H7 (cell line): ENCODE results near the gene TMEM269. TPM values are rescaled to one million over a fixed set of nuclear protein-coding genes. Genes with fewer than 3 reads are reported as not detected.

ENCODE experiments used
- DNase-seq: peaks from one replicate; pipeline ENCODE4 v3.0.0; 2012
- H3K27me3 ChIP-seq: 2 replicates; pipeline ENCODE4 v1.6.0; 2011; ENCODE audit warnings: mild to moderate bottlenecking, low read length; ENCODE audit not compliant: control insufficient read depth, insufficient read depth
- H3K36me3 ChIP-seq: replicated peaks from 2 replicates; pipeline ENCODE4 v1.5.1; 2011; ENCODE audit warnings: low read length; ENCODE audit not compliant: control insufficient read depth, insufficient read depth
- H3K4me3 ChIP-seq: 2 replicates; pipeline ENCODE4 v1.5.1; 2011; ENCODE audit warnings: low read depth, mild to moderate bottlenecking, control low read depth, low read length, moderate library complexity; ENCODE audit not compliant: insufficient read depth
- total RNA-seq: library from RNA; depleted of rRNA; stranded (reverse); fragments of >200 nt; shearing (Covaris generic); gene quantifications from 2 replicates; pipeline ENCODE4 v1.2.3, GENCODE V29; 2014; rRNA removed

Gene TMEM269
- 1.00 and 1.1 TPM in 2 replicates for total RNA-seq

DNA sequence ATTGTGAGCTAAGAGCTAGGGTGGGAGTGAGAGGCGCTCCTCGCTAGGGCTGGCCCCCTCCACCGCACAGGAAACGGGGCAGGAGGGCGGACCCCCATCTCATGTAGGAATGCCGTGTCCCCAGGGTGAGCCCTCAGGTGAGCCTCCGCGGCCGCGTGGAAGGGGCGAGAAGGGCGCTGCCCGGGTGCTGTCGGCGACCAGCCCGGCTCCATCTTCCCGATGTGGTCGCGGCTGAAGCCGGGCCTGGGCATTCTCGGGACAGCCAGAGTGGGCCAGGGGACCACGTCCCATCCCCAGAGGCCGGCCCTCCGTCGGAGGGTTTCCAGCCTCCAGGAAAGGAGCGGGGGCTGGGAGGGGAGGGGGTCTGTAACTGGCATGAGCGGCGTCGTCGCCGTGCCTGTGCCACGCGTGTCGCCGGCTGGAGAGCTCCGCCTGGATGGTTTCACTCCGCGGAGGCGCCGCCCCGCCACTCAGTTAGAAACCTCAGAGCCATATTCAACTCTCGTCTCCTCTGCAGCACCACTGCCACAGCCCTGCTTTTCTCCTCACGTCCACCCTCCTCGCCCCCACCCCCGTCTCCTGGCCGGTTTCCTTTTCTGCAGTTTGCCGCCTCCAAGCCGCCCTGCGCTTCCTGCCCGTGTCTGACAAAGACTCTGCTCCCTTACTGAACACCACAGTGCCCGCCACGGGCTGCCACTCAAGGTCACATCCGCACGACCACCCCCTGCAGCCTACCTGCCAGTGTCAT, at the start of gene TMEM269:
TMEM269 (plus strand) TSS at position 46 of the 748 bp plus-strand sequence. CDS start 4,903 bp downstream, outside the sequence.
- peak; percentile 70 for DNase-seq
- no peaks in the 10 kb centered on the region; the same call in 1 of the 2 replicates for H3K27me3 ChIP-seq
- H3K4me3 ChIP-seq, result no peak within 1 kb of the TSS
- H3K36me3 ChIP-seq, result peaks cover 10% of the 10 kb centered on the region

DNA sequence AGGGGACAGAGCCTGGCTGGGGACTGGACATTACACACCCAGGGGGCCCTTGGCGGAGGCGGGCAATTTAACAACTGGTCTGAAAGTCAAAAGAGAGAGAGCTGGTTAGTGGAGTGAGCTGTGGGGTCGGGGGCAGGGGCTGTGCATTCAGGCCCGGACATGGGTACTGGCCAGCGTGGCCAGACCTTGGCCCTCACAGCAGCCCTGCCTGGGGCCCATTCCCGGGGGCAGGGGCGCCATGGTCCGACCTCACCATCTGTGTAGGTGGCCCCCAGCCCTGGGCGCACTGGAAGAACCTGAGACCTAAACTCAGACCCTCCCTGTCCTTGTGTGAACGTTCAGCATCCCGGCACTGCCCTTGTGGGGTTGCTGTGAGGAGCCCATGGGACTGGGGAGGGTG, 49.7 kb upstream of the TMEM269 start:
- DNase-seq, result no peak
- H3K4me3 ChIP-seq, result no peak overlapping the region
- H3K27me3 ChIP-seq, result no peaks in the 10 kb centered on the region
- H3K36me3 ChIP-seq, result no peaks in the 10 kb centered on the region

DNA sequence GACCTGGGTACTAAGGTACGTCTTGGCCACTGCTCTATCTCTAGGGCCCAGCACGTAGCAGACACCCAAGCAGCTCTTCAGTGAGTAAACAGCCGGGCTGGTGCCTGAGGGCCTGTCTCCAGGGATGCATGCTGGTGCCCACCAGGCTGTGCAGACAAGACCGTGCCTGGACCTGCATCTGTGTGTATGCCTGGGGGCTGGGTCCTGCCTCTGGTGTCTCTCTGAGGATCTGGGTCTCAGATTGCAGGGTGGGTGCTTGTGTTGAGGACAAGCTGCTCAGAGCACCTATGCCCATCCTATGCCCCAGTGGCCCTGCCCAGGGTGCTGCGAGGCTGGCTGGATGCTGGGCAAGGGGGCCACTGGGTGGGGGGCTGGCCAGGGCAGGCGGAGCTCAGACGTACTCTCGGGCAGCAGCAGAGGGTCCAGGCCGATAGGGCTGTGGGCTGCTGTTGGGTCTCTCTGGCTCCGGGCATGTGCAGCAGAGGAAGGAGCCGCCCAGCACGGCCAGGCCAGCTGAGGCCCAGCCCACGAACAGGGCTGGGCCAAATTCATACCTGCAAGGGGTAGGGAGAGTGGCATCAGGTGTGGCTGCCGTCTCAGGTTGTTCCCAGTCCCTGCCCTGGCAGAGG, 49.2 kb upstream of the TMEM269 start:
- no peak for DNase-seq

DNA sequence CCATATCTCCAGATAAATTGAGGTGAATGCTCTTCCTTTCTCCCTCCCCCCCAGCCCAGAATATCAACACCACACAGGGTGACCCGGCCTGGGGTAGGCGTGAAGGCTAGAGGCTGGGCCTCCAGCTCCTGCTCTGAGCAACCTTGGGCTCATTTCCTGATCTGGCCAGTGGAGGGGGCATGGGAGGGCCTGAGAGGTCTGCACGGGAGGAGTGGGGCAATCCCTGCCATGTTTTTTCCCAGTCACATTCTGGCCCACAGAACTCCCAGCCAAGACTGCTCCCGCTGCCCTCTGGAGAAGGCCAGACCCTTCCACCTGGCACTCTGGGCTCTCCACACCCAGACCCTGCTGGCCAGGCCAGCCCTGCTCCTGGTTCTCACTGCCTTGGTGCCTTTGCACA, 48.6 kb upstream of the TMEM269 start:
- no peaks in the 10 kb centered on the region for H3K27me3 ChIP-seq
- DNase-seq, result peak; percentile 86
- no peak overlapping the region for H3K4me3 ChIP-seq
- no peaks in the 10 kb centered on the region for H3K36me3 ChIP-seq

More for the DNA sequence above, 49.2 kb upstream of the TMEM269 start:
- H3K27me3 ChIP-seq, result no peaks in the 10 kb centered on the region
- no peaks in the 10 kb centered on the region for H3K36me3 ChIP-seq
- H3K4me3 ChIP-seq, result no peak overlapping the region

DNA sequence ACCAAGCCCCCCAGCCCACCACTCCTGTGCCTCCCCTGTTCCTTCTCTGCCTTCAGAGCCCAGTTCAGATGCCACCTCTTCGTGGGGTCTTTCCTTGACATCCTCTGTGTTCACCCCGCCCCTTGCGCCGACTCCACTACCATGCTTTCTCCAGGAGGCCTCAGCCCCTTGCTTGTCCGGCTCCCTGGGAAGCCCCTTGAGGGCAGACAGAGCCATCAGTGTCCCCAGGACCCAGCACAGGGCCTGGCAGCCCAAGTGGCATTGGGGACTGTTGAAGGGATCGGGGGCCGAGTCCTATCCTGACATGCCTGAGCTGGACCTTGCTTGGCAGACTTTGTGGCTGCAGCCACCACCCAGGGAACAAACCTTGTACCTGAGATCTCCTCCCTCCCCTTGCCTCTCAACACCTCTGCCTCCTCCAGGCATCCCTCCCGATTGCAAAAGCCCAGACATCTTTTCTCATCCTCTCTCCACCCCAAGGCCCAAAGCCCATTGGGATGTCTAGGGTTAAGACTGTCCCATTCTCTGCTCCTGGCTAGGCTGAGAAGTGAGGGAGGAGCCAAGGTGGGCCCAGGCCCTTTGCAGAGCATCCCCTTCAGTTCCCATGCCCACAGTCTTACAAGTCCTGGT, 48.1 kb upstream of the TMEM269 start:
- H3K4me3 ChIP-seq, result no peak overlapping the region
- H3K27me3 ChIP-seq, result no peaks in the 10 kb centered on the region
- H3K36me3 ChIP-seq, result no peaks in the 10 kb centered on the region
- no peak for DNase-seq

DNA sequence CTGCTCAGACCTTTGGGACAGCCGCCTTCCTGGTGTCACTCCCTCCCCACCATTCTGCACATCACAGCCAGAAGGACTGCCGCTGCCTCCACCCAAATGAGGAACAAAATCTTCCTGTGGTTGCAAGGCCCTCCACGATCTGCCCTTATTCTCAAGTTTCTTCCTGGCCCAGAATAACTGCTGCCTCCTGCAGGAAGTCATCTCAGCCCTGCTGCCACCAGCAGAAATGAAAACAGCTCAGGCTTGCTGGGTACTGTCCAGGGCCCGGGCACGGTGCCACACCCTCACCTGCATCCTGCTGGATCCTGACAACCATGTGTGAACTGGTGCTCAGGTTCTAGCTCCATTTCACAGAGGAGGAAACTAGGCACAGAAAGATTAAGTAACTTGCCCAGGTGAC, 47.5 kb upstream of the TMEM269 start:
- DNase-seq, result no peak
- H3K4me3 ChIP-seq, result no peak overlapping the region

DNA sequence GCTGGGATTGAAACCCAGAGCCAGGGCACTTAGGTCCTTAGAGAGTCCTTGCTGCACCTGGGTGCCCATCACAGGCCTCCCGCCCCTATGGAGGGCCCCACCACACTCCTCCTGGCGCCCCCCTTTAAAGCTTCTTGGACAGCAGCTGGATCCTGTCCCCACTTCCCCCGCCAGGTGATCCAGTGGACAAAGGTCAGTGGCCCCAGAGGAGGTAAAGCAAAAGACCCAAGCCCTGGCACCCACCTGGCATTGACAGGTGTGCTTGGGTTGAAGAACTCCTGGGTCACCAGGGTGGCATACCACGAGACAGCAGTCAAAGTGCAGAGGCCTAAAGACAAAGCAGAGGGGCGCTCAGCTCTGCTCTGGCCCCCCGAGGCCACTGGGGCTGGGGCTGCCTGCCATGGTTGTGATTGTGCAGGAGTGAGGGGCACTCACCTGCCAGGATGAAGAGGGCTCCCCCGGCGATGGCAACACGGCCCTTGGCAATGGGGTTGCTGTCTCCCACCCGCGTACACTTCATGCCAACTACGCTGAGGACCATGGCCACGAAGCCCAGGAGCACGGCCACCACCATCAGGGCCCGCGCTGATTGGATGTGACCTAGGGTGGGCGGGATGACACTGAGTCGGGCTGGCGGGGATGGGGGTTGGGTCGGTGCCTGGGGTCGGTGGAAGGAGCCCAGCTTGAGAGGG, 46.7 kb upstream of the TMEM269 start:
- H3K36me3 ChIP-seq, result no peaks in the 10 kb centered on the region
- DNase-seq, result peak; percentile 50

More for the DNA sequence above, 47.5 kb upstream of the TMEM269 start:
- no peaks in the 10 kb centered on the region for H3K36me3 ChIP-seq
- no peaks in the 10 kb centered on the region for H3K27me3 ChIP-seq

DNA sequence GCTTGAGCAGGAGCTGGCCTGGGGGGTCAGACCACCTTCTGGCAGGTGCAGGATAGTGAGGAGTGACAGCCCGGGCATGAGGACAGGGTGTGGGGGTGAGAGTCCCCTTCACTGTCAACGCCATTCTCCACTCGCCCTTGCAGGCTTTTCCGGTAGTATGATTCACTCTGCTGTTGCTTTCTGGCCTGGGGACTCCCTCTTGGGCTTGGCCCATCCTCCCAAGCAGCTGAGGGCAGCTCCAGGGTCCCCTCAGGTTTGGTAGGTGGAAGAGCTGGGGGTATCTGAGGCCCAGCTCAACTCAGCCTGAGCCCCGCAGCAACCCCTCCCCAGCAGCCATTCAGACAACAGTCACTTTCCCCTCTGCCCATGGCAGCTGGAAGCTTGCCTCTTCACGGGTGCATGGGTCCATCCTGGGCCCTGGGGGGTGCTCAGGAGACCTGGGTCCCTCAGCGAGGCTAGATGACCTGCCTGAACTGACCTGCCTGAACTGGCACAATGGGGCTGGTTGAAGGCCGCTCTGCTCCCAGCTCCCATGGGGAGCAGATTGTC, 46.0 kb upstream of the TMEM269 start:
- Histone ChIP-seq H3K27me3 (no peaks in the 10 kb centered on the region), H3K36me3 (no peaks in the 10 kb centered on the region), H3K4me3 (no peak overlapping the region)
- DNase-seq, result peak; percentile 43

More for the DNA sequence above, 46.7 kb upstream of the TMEM269 start:
- Histone ChIP-seq H3K27me3 (no peaks in the 10 kb centered on the region), H3K4me3 (no peak overlapping the region)

DNA sequence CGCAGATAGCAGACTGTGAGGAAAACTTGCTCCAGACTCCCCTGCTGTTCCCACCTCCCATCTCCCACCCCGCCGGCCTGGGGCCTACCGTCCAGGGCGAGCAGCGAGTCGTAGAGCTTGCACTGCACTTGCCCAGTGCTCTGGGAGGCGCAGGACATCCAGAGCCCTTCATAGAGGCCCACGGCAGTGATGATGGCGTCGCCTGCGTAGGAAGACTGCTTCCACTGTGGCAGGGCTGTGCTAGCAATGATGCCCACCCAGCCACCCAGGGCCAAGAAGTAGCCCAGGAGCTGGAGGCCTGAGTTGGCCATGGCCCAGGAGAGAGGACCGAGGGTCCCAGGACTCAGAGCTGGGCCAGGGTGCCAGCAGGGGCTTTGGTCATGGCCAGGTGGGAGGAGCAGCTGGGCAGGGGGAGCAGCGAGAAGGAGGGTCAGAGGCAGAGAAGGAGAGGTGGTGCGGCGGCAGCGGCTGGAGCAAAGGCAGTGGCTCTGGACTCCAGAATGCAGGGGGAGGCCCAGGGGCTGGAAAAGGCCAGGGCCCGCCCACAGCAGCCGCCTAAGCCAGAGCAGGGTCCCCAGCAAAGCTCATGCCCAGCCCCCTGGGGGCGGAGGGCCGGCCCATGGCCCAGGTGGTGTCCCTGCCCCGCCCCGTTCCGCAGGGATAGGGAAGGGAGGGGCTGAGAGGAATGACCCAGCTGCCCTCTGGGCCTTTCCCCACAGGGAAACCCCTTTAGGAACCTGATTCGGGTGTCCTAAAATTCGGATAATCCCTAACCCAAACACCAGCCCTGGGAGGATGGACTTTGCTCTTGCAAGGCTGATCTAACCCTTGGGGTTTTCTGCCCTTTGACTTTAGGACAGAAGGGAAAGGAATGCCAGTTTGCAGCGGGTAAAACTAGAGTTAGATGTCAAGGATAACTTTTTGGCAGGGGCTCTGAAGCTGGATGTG, 44.8 kb upstream of the TMEM269 start, which contains the start of gene CLDN19:
CLDN19 (minus strand) TSS at position 484 of the 948 bp plus-strand sequence; CDS start at position 311, 173 bp downstream.
- H3K36me3 ChIP-seq, result no peaks in the 10 kb centered on the region
- peak within 1 kb of the TSS; percentile 29 for H3K4me3 ChIP-seq
- no peaks in the 10 kb centered on the region for H3K27me3 ChIP-seq

GRCh38 chr1:42740851-42741580, 43.8 kb upstream of the TMEM269 start:
- H3K36me3 ChIP-seq, result peaks cover 2% of the 10 kb centered on the region
- peak; percentile 79 for DNase-seq
- H3K4me3 ChIP-seq, result no peak overlapping the region
- H3K27me3 ChIP-seq, result no peaks in the 10 kb centered on the region

More for the DNA sequence above, 44.8 kb upstream of the TMEM269 start, which contains the start of gene CLDN19:
- DNase-seq, result peak; percentile 99

DNA sequence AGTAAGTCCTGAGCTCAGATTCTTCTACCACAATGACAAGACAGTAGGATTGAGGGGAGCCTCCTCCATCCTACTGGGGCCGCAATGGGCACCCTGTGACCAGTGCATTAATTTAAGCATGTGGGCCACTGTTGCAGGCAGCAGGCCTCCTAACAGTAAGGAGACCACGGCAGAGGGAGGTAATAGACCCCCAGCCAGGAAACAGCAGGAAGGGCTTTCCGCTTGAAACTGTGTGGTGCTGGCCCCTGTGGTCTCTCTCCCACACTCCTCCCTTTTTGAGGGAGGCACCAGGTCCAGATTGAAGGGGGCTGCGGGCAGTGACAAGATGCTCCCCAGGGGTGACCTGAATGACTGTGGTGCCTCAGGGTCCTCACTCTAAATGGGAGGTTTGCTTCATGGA, 43.1 kb upstream of the TMEM269 start:
- no peak for DNase-seq
- no peak overlapping the region for H3K4me3 ChIP-seq
- H3K36me3 ChIP-seq, result peaks cover 8% of the 10 kb centered on the region
- H3K27me3 ChIP-seq, result no peaks in the 10 kb centered on the region

- Histone ChIP-seq H3K4me3 (no peak overlapping the region), H3K36me3 (peaks cover 9% of the 10 kb centered on the region), H3K27me3 (no peaks in the 10 kb centered on the region)
- no peak for DNase-seq
Measured at GRCh38 chr1:42742141-42742540, 42.6 kb upstream of the TMEM269 start.
